HepG2 (cell line): ENCODE data around the gene CD109. TPM values are rescaled to one million over a fixed set of nuclear protein-coding genes. Genes with fewer than 3 reads are reported as not detected.

ENCODE experiments used
- ELF3 ChIP-seq: IDR thresholded peaks from 2 replicates; pipeline ENCODE4 v1.6.1; 2016; ENCODE audit warnings: missing genetic modification reagents, missing compliant biosample characterization
- NCOA2 ChIP-seq: sonication (generic); formaldehyde crosslinking; IDR thresholded peaks from 2 replicates; pipeline ENCODE4 v1.8.0; 2022; ENCODE audit warnings: inconsistent platforms
- SOX13 ChIP-seq, 3 experiments: fragments of 450-650 bp in 1 of 3; sonication (generic) in 1 of 3; formaldehyde crosslinking in 1 of 3; IDR thresholded peaks in 2 of 3; conservative IDR thresholded peaks in 1 of 3; 2 replicates each; pipeline versions ENCODE4 v1.5.0 to v1.6.1; 2016 to 2020; ENCODE audit warnings: antibody characterized with exemption in 1 of 3, mild to moderate bottlenecking in 1 of 3, missing compliant biosample characterization in 1 of 3, missing genetic modification reagents in 1 of 3, moderate library complexity in 1 of 3
- SOX6 ChIP-seq, 2 experiments: fragments of 450-650 bp in 1 of 2; sonication (generic) in 1 of 2; formaldehyde crosslinking in 1 of 2; IDR thresholded peaks; 2 replicates each; pipeline versions ENCODE4 v1.4.0 to v1.6.1; 2017 to 2020; ENCODE audit warnings: antibody characterized with exemption in 1 of 2, mild to moderate bottlenecking in 1 of 2, missing genetic modification reagents in 1 of 2
- ZBTB40 ChIP-seq, 2 experiments: fragments of 450-650 bp in 1 of 2; sonication (generic) in 1 of 2; formaldehyde crosslinking in 1 of 2; IDR thresholded peaks; 2 replicates each; pipeline versions ENCODE4 v1.6.1 to v1.8.0; 2016 to 2022; ENCODE audit warnings: antibody characterized with exemption in 1 of 2, mild to moderate bottlenecking in 1 of 2, missing genetic modification reagents in 1 of 2
- ZNF772 ChIP-seq: sonication (generic); formaldehyde crosslinking; IDR thresholded peaks from 2 replicates; pipeline ENCODE4 v1.5.0; 2020; ENCODE audit warnings: mild to moderate bottlenecking, missing genetic modification reagents
- polyA plus RNA-seq, 8 experiments: library from polyadenylated mRNA; depleted of rRNA in 3 of 8; stranded (reverse) in 7 of 8; unstranded in 1 of 8; fragments of >200 nt; fragmentation: Illumina TruSeq in 4 of 8; extraction: Trizol in 4 of 8; gene quantifications; 2 replicates each; pipeline versions ENCODE4 v1.2.1 to v1.2.3, GENCODE V29; 2011 to 2016; ENCODE audit warnings: low read depth in 4 of 8, missing spikeins in 1 of 8, mixed read lengths in 1 of 8; ENCODE audit not compliant: insufficient read depth in 1 of 8
- total RNA-seq, 5 experiments: library from RNA; depleted of rRNA; stranded (reverse); fragments of >200 nt; fragmentation: Illumina TruSeq; extraction: Trizol; gene quantifications; 2 replicates each; pipeline ENCODE4 v1.2.3, GENCODE V29; 2016; ENCODE audit warnings: low read depth in 1 of 5

Gene CD109
- total and polyA plus RNA-seq, 2 of the 13 experiments (the other 11 are each of a cell fraction or from before 2014, with no cell fraction given), result 0.93 to 2.1 TPM

GRCh38 chr6:73792738-73793137, 96.7 kb downstream of the CD109 start (continued):
- TF ChIP-seq ZBTB40 (IDR thresholded peaks at IDR 0.05) (no peak), ZBTB40 (CRISPR knock-in tag; IDR thresholded peaks at IDR 0.05) (no peak), ZNF772 (no peak), SOX6 (IDR thresholded peaks at IDR 0.05) (no peak), SOX6 (CRISPR knock-in tag; IDR thresholded peaks at IDR 0.05) (0 out of 2 replicates have a peak, but pooled peaks have one; percentile 14), NCOA2 (CRISPR knock-in tag) (peak; percentile 38; the same call in 1 of the 2 replicates), ELF3 (CRISPR knock-in tag) (0 out of 2 replicates have a peak, but pooled peaks have one; percentile 22), SOX13 (IDR thresholded peaks at IDR 0.05) (no peak), SOX13 (CRISPR knock-in tag; conservative IDR thresholded peaks at IDR 0.05 in 1 of 2, IDR thresholded peaks at IDR 0.05 in 1 of 2) (peak in 1 of 2 experiments; percentile 39; a peak in 1 of 4 replicates)
